Stimulated activated CD4-positive, alpha-beta T cell treated with anti-CD3 and anti-CD28 coated beads, Interleukin-15, amount 100 ng/mL, for 1 hour (primary cell): Measurements from ENCODE around the gene IFIT1.
"Not testable (repeated sequence)": the region's sequence is repeated elsewhere in the genome, so short reads cannot be mapped to it uniquely, and the experiment has no call there.

Experiments
- DNase-seq, 2 donors: peaks; one replicate each; pipeline ENCODE4 v3.0.0-alpha.2; 2020; ENCODE audit warnings: low read depth in 1 of 2, low spot score in 1 of 2

The IFIT1 gene

DNA sequence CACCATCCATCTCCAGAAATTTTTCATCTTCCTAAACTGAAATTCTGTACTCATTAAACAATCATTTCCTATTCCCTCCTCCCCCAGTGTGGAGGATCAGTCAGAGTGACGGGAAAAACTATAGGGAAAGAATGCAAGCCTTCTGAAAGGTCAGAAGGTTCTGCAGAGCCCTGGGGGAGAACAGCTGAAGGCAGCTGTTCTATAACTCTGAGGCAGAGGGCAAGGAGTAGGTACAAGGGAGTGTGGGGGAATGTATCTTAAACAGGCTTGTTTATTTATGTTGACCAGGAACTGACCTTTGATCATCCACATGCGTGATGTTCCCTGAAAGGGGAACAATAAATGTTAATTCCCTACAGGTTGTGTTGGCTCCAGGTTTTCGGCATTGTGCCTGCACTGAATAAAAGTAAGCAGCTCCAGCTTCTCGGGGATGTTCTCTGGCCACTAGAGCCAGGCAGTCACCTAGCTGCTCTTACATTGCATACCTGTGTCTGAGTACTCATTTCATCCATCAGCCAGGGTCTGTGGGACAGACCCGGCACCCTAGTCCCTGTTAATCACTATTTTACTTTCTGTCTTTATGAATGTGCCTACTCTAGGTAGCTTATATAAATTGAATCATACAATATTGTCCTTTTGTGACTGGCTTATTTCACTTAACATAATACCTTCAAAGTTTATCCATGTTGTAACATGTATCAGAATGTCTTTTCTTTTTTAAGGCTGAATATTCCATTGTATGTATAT lies 5.8 kb downstream of the IFIT1 start:
- DNase-seq, result no peak

DNA sequence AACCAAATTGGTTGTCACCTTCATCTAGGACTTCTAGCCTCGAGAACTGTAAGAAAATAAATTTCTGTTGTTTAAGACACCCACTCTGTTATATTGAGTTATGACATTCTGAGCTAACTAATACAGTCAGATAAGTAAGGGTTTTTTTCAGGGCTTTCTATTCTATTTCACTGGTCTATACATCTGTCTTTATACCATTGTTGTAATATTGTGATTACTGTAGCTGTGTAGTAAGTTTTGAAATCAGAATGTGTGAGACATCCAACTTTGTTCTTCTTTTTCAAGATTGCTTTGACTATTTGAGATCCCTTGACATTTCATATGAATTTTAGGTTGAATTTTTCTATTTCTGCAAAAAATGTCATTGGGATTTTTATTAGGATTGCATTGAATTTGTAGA lies 7.5 kb downstream of the IFIT1 start:
- DNase-seq, result no peak

DNA sequence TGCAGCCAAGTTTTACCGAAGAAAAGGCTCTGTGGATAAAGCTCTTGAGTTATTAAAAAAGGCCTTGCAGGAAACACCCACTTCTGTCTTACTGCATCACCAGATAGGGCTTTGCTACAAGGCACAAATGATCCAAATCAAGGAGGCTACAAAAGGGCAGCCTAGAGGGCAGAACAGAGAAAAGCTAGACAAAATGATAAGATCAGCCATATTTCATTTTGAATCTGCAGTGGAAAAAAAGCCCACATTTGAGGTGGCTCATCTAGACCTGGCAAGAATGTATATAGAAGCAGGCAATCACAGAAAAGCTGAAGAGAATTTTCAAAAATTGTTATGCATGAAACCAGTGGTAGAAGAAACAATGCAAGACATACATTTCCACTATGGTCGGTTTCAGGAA lies 10.6 kb downstream of the IFIT1 start:
- DNase-seq, result no peak

DNA sequence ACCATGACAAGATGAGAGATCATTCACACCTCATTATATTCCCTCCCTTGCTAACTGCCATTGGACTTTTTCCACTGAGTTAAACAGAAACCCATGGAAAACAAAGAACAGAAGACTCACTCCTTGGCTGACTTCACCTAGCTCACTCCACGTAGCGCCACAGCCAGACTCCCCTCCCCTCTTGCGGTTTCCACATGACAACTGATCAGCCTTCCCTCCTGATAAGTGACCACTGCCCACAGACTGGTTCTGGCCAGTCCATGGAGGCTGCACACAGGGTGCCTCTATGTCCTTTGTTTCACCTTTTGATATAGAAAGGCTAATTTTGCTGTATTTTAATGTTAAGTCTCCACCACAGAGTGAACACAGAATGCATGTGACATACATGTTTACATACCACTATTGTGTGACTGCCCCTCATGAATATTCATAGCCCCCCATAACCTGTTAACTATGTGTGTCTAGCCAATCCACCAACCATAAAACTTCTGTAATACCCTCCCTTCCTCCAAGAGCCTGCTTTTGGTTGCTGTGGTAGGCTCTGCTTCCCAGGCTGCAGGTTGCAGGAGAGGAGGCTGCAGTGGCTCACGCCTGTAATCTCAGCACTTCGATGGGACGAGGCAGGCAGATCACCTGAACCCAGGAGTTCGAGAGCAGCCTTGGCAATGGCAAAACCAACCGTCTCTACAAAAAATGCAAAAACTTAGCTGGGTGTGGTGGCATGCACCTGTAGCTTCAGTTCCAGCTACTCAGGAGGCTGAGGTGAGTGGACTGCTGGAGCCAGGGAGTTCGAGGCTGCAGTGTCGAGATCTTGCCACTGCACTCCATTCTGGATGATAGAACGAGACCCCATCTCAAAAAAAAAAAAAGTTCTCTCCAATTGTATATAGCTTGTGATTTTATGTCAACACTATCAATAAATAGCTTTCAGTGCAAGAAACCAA lies 12.0 kb downstream of the IFIT1 start:
- no peak for DNase-seq

DNA sequence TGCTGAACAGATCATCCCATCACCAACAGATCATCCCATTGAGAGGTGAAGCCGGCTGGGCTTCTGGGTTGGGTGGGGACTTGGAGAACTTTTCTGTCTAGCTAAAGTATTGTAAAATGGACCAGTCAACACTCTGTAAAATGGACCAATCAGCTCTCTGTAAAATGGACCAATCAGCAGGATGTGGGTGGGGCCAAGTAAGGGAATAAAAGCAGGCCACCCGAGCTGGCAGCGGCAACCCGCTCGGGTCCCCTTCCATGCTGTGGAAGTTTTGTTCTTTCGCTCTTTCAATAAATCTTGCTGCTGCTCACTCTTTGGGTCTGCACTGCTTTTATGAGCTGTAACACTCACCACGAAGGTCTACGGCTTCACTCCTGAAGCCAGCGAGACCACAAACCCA lies 13.8 kb downstream of the IFIT1 start:
- DNase-seq, result not testable (repeated sequence)

DNA sequence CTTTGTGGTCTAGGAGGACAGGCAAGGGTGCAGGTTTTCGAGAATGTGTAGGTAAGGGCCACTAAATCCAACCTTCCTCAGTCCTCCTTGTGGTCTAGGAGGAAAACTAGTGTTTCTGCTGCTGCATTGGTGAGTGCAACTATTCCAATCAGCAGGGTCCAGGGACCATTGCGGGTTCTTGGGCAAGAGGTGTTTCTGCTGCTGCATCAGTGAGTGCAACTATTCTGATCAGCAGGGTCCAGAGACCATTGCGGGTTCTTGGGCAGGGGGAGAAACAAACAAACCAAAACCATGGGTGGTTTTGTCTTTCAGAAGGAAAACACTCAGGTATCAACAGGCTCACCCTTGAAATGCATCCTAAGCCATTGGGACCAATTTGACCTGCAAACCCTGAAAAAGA lies 15.4 kb downstream of the IFIT1 start:
- not testable (repeated sequence) for DNase-seq

DNA sequence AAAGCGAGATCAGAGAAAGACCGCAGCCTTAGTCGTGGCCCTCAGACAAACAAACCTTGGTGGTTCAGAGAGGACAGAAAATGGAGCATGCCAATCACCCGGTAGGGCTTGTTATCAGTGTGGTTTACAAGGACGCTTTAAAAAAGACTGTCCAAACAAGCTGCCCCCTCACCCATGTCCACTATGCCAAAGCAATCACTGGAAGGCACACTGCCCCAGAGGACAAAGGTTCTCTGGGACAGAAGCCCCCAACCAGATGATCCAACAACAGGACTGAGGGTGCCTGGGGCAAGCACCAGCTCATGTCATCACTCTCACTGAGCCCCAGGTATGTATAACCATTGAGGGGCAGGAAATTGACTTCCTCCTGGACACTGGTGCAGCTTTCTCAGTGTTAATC lies 16.9 kb downstream of the IFIT1 start:
- not testable (repeated sequence) for DNase-seq

DNA sequence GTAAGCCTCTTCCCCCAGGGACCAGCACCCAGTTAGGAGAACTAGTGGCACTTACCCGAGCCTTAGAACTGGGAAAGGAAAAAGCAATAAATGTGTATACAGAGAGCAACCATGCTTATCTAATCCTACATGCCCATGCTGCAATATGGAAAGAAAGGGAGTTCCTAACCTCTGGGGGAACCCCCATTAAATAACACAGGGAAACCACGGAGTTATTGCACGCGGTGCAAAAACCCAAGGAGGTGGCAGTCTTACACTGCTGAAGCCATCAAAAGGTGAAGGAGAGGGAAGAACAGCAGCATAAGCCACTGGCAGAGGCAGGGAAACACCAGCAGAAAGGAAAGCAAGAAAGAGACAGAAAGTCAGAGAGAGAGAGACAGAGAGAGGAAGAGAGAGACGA lies 18.1 kb downstream of the IFIT1 start:
- DNase-seq, result not testable (repeated sequence)

DNA sequence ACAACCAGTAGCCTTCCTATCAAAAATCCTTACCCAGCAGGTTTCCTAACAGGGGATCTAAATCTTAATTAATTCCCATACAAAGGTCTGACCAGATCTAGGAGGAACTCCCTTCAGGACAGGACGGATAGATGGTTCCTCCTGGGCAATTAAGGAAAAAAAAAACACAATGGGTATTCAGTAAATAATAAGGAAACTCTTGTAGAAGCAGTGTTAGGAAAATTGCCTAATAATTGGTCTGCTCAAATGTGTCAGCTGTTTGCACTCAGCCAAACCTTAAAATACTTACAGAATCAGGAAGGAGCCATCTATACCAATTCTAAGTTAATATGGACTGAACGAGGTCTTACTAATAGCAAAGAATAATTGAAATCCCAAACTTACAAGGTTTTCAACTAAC lies 18.7 kb downstream of the IFIT1 start:
- not testable (repeated sequence) for DNase-seq

DNA sequence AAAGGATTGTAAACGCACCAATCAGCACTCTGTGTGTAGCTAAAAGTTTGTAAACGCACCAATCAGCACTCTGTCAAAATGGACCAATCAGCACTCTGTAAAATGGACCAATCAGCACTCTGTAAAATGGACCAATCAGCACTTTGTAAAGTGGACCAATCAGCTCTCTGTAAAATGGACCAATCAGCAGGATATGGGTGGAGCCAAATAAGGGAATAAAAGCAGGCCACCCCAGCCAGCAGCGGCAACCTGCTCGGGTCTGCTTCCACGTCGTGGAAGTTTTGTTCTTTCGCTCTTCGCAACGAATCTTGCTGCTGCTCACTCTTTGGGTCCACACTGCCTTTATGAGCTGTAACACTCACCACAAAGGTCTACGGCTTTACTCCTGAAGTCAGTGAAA lies 19.9 kb downstream of the IFIT1 start:
- DNase-seq, result not testable (repeated sequence)

DNA sequence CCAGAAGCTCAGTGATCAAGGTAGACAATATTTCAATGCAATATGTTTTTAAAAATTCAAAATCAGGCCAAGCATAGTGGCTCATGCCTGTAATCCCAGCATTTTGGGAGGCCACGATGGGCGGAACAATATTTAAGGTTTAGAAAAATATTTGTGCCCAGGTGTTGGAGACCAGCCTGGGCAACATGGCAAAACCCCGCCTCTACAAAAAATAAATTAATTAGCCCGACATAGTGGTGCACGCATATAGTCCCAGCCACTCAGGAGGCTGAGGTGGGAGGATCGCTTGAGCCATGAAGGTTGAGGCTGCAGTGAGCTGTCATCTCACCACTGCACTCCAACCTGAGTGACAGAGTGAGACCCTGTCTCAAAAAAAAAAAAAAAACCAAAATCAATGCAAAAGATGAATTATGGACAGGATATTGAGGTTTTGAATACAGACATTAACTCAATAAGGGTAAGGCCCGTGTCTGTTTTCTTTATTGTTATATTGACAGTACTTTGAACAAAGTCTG lies 21.0 kb downstream of the IFIT1 start:
- DNase-seq, result no peak

DNA sequence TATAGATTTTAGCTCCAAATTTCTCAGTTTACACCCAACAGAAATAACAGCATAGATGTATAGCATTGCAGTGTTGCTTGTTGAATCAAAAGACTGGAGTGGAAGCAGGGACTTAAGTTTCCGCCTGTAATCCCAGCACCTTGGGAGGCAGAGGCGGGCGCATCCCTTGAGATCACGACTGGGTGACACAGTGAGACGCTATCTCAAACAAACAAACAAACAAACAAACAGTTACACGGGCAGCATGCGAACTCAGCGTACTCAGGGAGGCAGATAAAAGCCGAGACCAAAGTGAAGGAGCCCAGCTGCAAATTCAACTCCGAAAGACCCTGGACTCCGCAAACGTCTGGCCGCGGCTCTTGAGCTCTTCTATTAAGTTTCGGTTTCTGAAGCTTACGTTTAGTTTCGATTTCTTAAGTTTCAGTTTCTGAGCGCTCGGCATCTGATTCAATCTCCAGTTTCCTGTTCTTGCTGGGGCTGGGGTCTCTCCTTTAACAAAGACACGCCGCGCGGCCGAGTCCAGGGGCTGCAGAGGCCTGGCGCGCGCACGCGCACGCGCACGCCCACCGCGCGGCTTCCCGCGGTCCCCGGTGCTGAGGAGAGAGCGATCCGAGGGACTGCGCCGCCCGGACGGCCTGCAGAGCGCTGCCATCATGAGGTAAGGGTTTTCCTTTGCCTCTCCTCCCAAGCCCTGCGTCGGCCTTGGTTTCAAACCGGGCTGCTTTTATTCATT lies 21.9 kb downstream of the IFIT1 start, which contains the start of gene IFIT5:
TSS of gene IFIT5 (plus strand) at position 423 of the 733 bp plus-strand sequence. CDS start at position 654, 231 bp downstream.
- peak; percentile 40 to 44 for DNase-seq

DNA sequence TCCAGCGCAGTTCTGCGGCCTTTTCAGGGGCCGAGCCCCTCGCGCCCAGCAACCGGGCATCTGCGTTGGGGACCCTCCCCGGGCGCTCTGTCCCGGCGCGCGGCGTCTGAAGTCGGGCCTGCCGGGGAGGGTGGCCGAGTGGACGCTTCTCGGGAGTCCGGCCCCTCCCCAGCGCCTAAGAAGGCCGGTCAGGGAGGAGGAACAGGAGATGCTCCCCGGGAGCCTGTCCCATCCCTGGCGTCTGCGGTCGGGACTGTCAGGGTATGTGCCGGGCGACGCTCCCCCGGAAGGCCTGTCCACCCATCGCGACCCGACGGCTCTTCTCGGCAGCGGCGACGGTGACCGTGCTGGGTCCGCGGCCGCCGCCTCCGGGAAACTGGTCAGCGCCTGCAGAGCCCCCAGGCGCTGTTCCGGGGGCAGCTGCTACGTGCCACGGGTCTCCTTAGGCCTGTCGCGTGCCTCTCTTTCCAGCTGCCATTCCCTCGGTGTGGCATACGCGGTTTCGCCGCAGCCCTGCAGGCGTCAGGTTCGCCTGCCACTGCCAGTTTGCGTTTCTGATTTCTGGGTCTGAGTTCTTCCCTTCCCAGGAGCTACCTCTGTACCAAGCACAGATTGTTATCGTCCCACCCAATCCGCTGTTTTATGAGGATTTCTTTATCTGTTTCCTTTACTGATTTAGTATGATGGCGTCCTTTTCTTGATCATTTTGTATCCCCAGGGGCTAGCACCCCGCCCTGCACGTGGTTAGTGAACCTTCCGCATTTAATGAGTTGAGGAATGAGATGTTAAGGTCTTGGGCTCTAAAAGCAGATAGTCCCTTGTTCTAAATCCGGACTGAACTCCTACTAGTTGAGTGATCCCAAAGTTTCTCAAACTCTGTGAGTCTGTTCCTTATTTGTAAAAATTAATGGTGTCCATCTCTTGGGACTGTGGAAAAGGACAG lies 22.7 kb downstream of the IFIT1 start:
- DNase-seq, result peak in 1 of 2 donors; percentile 14

DNA sequence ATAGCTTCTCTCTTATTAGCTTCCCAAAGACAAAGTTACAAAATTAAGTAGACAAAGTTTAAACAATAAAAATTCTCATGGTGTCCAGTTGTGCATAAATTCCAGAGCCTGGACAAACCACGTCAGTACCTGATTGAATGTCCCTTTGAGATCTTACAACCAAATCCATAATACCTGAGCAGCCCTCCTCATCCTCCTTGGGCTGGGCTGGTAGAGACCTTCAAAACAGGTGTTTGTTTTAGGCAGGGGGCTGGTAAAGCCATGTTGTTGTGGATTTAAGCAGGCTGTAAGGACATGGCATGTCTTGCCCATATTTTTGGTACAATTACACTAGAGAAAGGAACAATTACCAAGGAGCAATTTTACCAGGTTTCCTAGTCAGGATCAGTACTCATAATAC lies 24.0 kb downstream of the IFIT1 start:
- DNase-seq, result no peak

DNA sequence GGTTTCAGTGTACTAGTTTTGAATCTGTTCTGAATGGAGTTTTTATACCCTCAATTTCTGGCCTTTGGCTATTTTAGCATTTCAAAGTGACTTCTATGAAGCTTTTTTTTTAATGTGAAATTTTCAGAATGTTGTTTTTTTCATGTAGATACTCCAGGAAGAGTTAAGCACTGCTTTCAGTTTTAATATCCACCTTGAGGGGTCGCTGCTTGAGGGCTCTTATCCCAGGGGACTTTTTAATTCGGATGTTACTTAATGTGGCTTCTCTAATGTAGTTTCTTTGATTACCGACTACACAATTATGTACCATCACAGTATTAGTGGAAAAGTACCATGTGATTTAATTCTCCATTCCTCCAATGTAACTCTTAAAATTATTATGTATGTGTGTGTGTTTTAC lies 27.1 kb downstream of the IFIT1 start:
- DNase-seq, result no peak

DNA sequence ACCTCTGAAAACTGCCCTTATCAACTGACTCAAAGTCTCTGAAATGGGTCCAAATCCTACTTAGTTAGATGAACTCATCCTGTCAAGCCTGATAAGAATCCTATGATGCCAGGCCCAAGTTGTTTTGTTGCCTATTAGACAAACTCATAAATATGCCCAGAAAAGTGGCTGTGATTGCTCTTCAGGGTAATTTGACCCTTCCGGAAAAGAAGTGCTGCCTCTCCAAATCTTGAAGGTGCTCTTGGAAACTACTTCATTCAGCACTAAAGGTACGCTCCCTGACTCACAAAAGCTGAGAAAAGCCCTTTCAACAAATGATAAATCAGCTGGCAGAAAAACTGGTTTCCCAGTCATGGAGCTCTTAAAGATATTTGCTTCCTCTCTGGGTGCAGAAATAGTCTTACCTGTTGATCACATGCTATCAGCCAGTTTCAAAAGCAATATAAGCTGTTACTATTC lies 28.6 kb downstream of the IFIT1 start:
- no peak for DNase-seq

DNA sequence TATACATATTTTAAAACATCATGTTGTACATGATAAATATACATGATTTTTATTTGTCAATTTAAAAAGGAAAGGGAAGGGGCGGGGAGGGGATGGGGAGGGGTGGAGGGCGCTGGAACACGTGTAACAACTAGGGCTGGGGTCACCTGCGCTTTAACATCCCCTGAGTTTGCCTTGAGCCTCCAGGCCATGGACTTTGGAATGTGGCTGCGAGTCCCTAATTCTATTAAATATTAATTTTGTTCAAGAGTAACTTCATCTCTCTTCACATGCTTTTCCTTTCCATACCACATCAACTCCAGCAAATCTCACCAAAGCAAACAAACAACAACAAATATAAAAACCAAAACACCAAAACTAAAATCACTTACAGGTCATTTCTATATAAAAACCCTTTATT lies 32.6 kb downstream of the IFIT1 start:
- no peak for DNase-seq

DNA sequence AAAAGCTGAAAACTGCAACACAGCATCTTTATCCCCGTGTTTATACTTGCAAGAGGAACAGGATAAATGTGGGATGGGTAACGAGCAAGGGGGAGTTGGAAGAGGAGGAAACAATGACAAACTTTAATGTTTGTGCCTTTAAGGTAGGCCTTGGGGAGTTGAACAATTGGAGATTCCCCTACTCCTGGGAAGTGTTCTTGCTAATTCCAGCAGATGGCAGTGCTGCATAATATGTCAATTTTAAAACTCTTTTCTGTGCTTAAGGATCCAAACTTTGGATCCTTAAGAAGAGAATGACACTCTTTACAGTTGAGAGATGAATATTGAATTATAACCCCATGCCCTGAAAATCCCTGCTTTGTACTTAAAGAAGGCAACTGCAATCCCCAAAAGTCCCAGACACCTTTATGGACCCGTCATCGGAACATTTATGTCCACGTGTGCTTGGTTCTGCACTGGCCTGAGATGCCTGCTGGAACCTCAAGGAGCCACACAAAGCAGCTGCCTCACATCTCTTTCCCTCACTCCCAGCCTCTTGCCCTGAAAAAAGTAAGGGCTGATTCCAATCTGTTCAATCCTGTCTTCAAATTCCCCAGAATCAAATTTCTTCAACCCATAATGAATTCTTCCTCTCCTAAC lies 33.9 kb downstream of the IFIT1 start:
- no peak for DNase-seq

DNA sequence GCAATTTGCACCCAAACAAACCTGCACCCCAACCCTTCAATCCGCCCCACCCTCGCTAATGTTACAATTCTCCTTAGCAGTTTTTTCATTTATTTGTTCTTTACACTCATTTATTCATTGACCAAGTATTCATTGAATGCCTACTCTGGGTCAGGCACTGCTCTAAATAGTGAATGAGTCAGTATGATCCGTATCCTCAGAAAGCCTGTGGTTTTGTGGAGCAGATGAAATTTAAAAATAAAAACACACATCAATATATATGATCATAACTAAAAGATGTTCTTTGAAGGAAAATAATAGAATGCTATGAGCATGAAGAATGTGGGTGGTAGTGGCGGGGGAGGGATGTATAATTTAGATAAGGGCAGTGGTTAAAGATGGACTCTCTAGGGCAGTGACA lies 35.2 kb downstream of the IFIT1 start:
- DNase-seq, result no peak

DNA sequence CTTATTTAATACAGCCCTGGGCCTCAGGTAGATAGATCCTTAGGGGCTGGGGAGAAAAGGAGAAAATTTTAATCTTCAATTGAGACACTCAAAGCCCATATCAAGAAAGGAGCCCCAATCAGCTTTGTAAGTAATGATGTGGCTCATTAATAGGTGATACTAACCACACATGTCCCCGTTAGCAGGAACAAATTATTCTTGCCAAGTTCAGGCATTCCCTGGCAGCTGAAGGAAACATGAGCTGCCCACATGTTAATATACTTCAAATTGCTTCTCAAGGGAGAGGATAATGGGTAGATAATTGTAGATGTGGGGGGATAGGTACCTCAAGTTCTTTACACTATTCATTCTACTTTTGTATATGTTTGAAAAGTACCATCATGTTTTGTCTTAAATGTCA lies 36.5 kb downstream of the IFIT1 start:
- DNase-seq, result no peak
